Activated T-cell treated with anti-CD3 and anti-CD28 coated beads, Interleukin-2, amount 50 U/mL, for 24 hours (primary cell): ENCODE measurements around the gene NDUFS8.

Experiments
- DNase-seq: peaks from one replicate; pipeline ENCODE4 v3.0.0-alpha.2; 2020
- H3K27ac Mint-ChIP-seq: 2 replicates; pipeline ENCODE4 v1.8.0; 2020; ENCODE audit warnings: mild to moderate bottlenecking, mixed read lengths
- H3K27me3 Mint-ChIP-seq: 2 replicates; pipeline ENCODE4 v1.8.0; 2020; ENCODE audit warnings: mixed read lengths
- H3K36me3 Mint-ChIP-seq: 2 replicates; pipeline ENCODE4 v1.8.0; 2020; ENCODE audit warnings: low read depth, mixed read lengths
- H3K4me1 Mint-ChIP-seq: 2 replicates; pipeline ENCODE4 v1.8.0; 2020; ENCODE audit warnings: low read depth, mixed read lengths
- H3K4me3 Mint-ChIP-seq: 2 replicates; pipeline ENCODE4 v1.8.0; 2020; ENCODE audit warnings: mild to moderate bottlenecking, moderate library complexity, mixed read lengths
- H3K9me3 Mint-ChIP-seq: 2 replicates; pipeline ENCODE4 v1.8.0; 2020; ENCODE audit warnings: mixed read lengths

NDUFS8 gene

DNA sequence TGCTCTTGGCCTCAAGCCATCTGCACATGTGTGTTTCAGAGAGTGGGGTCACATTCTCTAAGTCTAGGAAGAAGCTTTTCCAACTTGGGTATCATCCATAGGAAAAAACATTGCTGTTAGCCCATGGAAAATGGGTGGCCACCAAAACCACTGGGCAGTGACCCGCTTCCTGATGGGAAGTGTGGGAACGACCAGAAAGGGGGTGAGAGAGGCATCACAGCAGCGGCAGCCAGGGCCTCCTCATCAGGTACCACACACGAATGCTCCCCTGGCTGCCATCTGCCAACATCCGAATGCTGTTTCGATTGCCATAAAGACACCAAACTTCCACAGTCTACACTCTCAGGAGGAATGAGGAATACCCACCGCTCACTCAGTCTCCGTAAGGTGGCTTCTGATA is 50.4 kb downstream of the NDUFS8 start:
- H3K9me3 Mint-ChIP-seq: no peaks in the 10 kb centered on the region
- H3K27ac Mint-ChIP-seq: no peak overlapping the region
- no peaks in the 10 kb centered on the region for H3K4me1 Mint-ChIP-seq
- no peak for DNase-seq
- H3K27me3 Mint-ChIP-seq: no peaks in the 10 kb centered on the region
- H3K36me3 Mint-ChIP-seq: peaks cover 5% of the 10 kb centered on the region
- H3K4me3 Mint-ChIP-seq: no peak overlapping the region

GRCh38 chr11:68081691-68082090 is 51.2 kb downstream of the NDUFS8 start:
- Mint-ChIP-seq H3K27me3 (no peaks in the 10 kb centered on the region), H3K4me1 (no peaks in the 10 kb centered on the region), H3K9me3 (no peaks in the 10 kb centered on the region), H3K27ac (no peak overlapping the region), H3K36me3 (peaks cover 5% of the 10 kb centered on the region), H3K4me3 (no peak overlapping the region)
- no peak for DNase-seq

DNA sequence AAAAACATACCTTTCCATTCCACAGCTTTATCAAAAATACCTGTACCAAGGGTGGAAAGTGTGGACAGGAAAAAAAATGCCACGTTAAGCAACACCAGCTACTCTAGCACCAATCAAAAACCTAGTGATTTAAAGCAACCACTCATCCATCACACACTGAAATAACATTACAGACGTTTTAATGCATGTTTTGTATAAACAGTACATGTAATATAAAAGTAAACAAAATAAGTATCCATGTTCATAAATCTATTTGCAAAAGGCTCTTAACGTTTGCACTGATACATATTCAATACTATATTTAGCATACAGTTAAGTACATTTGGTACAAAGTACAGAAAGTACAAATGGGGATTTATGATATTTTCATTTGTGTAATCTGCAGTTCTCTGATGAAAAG is 52.0 kb downstream of the NDUFS8 start:
- Mint-ChIP-seq H3K4me1 (no peaks in the 10 kb centered on the region), H3K36me3 (peaks cover 5% of the 10 kb centered on the region), H3K9me3 (no peaks in the 10 kb centered on the region), H3K27ac (no peak overlapping the region), H3K27me3 (no peaks in the 10 kb centered on the region), H3K4me3 (no peak overlapping the region)
- no peak for DNase-seq

DNA sequence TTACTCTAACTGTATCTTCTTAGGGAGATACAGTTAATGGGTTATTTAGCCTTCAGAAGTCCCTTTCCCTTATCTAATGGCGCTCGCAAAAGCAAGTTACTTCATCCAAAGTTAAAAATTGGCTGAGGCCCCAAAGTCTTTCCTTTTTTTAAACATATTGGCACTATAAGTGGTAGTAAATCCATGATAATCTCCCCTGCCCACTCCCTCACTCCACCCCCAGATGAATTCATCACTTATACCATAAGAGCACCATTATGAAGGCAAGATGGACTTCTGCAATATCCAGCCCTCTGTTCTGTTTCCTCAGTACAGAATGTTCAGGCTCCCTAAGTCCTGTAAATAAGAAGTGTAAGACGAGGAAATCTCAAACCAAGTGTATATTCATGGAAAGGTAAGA is 53.0 kb downstream of the NDUFS8 start:
- Mint-ChIP-seq H3K27ac (no peak overlapping the region), H3K36me3 (peaks cover 5% of the 10 kb centered on the region), H3K4me3 (no peak overlapping the region), H3K4me1 (no peaks in the 10 kb centered on the region), H3K27me3 (no peaks in the 10 kb centered on the region), H3K9me3 (no peaks in the 10 kb centered on the region)
- DNase-seq: no peak
